Mesenchymal stem cell (in vitro differentiated cells and primary cell): ENCODE results near the gene PTPRN2.

Source experiments
- DNase-seq: peaks from one replicate; pipeline ENCODE4 v3.0.0-alpha.2; 2013
- H2AFZ ChIP-seq: one replicate; pipeline ENCODE4 v1.6.1; 2013; ENCODE audit warnings: low read depth, mild to moderate bottlenecking, control low read depth, inconsistent platforms, low read length, moderate library complexity
- H2AK5ac ChIP-seq: 2 replicates; pipeline ENCODE4 v1.6.1; 2013; ENCODE audit warnings: low read length, moderate library complexity, mild to moderate bottlenecking, inconsistent platforms; ENCODE audit not compliant: severe bottlenecking
- H2BK120ac ChIP-seq: one replicate; pipeline ENCODE4 v1.6.1; 2013; ENCODE audit warnings: low read depth, mild to moderate bottlenecking, inconsistent platforms, low read length, moderate library complexity
- H2BK12ac ChIP-seq, 2 experiments: one replicate each; pipeline ENCODE4 v1.6.1; 2013; ENCODE audit warnings: inconsistent platforms in 2 of 2, low read length in 2 of 2, mild to moderate bottlenecking in 2 of 2, moderate library complexity in 2 of 2, control low read depth in 1 of 2
- H2BK15ac ChIP-seq: one replicate; pipeline ENCODE4 v1.6.1; 2013; ENCODE audit warnings: mild to moderate bottlenecking, low read depth, inconsistent platforms; ENCODE audit not compliant: poor library complexity, severe bottlenecking
- H2BK5ac ChIP-seq: 2 replicates; pipeline ENCODE4 v1.6.1; 2013; ENCODE audit warnings: low read depth, mild to moderate bottlenecking, low read length, control low read depth, inconsistent platforms; ENCODE audit not compliant: poor library complexity, severe bottlenecking
- H3K14ac ChIP-seq, 2 experiments: one replicate each; pipeline ENCODE4 v1.6.1; 2013; ENCODE audit warnings: inconsistent platforms in 2 of 2, low read length in 2 of 2, control low read depth in 1 of 2, mild to moderate bottlenecking in 1 of 2, moderate library complexity in 1 of 2
- H3K18ac ChIP-seq, 2 experiments: one replicate each; pipeline ENCODE4 v1.6.1; 2013; ENCODE audit warnings: inconsistent platforms in 2 of 2, low read length in 2 of 2, control low read depth in 1 of 2, low read depth in 1 of 2, mild to moderate bottlenecking in 1 of 2
- H3K23ac ChIP-seq, 2 experiments: one replicate each; pipeline ENCODE4 v1.6.1; 2013; ENCODE audit warnings: inconsistent platforms in 2 of 2, low read length in 2 of 2, mild to moderate bottlenecking in 2 of 2, moderate library complexity in 2 of 2, control low read depth in 1 of 2
- H3K27ac ChIP-seq: 2 replicates; pipeline ENCODE4 v1.5.1; 2013; ENCODE audit warnings: mild to moderate bottlenecking, moderate library complexity, low read length, control low read depth, inconsistent platforms; ENCODE audit not compliant: poor library complexity, severe bottlenecking
- H3K27me3 ChIP-seq, 2 experiments: 2 replicates each; pipeline versions ENCODE4 v1.6.1 to v1.7.0; 2013; ENCODE audit warnings: low read length in 2 of 2, mild to moderate bottlenecking in 2 of 2, moderate library complexity in 2 of 2, control low read depth in 1 of 2, inconsistent platforms in 1 of 2; ENCODE audit not compliant: control insufficient read depth in 1 of 2, insufficient read depth in 1 of 2
- H3K36me3 ChIP-seq, 2 experiments: 2 replicates each; pipeline versions ENCODE4 v1.6.1 to v1.7.0; 2013; ENCODE audit warnings: low read length in 2 of 2, control low read depth in 1 of 2, inconsistent platforms in 1 of 2, low read depth in 1 of 2, mild to moderate bottlenecking in 1 of 2; ENCODE audit not compliant: insufficient read depth in 2 of 2, control insufficient read depth in 1 of 2
- H3K4ac ChIP-seq, 2 experiments: one replicate each; pipeline ENCODE4 v1.6.1; 2013; ENCODE audit warnings: inconsistent platforms in 2 of 2, low read length in 2 of 2, mild to moderate bottlenecking in 2 of 2, moderate library complexity in 2 of 2, control low read depth in 1 of 2, low read depth in 1 of 2
- H3K4me1 ChIP-seq: 2 replicates; pipeline ENCODE4 v1.6.1; 2013; ENCODE audit warnings: low read depth, low read length, control low read depth; ENCODE audit not compliant: control insufficient read depth, insufficient read depth
- H3K4me2 ChIP-seq: 2 replicates; pipeline ENCODE4 v1.6.1; 2013; ENCODE audit warnings: low read length, mild to moderate bottlenecking, inconsistent platforms; ENCODE audit not compliant: poor library complexity, severe bottlenecking
- H3K4me3 ChIP-seq, 2 experiments: 2 replicates each; pipeline versions ENCODE4 v1.5.1 to v1.7.0; 2013; ENCODE audit warnings: low read length in 2 of 2, mild to moderate bottlenecking in 2 of 2, control low read depth in 1 of 2, low read depth in 1 of 2; ENCODE audit not compliant: insufficient read depth in 1 of 2
- H3K79me1 ChIP-seq: replicated peaks from 2 replicates; pipeline ENCODE4 v1.6.1; 2013; ENCODE audit warnings: mild to moderate bottlenecking, control low read depth, low read length, inconsistent platforms; ENCODE audit not compliant: poor library complexity, severe bottlenecking
- H3K9ac ChIP-seq: 2 replicates; pipeline ENCODE4 v1.7.0; 2013; ENCODE audit warnings: mild to moderate bottlenecking, low read length, moderate library complexity
- H3K9me3 ChIP-seq: 2 replicates; pipeline ENCODE4 v1.7.0; 2013; ENCODE audit warnings: mild to moderate bottlenecking, low read length; ENCODE audit not compliant: control insufficient read depth
- H4K8ac ChIP-seq: one replicate; pipeline ENCODE4 v1.6.1; 2013; ENCODE audit warnings: inconsistent platforms, mild to moderate bottlenecking, low read length, moderate library complexity
- H4K91ac ChIP-seq: one replicate; pipeline ENCODE4 v1.6.1; 2013; ENCODE audit warnings: mild to moderate bottlenecking, low read length, inconsistent platforms
- WGBS: methylation state at CpG from one replicate; pipeline ENCODE4 v1.1.7; 2013; ENCODE audit warnings: mixed read lengths; 5-methylcytosine and 5-hydroxymethylcytosine counted together

PTPRN2 gene

DNA sequence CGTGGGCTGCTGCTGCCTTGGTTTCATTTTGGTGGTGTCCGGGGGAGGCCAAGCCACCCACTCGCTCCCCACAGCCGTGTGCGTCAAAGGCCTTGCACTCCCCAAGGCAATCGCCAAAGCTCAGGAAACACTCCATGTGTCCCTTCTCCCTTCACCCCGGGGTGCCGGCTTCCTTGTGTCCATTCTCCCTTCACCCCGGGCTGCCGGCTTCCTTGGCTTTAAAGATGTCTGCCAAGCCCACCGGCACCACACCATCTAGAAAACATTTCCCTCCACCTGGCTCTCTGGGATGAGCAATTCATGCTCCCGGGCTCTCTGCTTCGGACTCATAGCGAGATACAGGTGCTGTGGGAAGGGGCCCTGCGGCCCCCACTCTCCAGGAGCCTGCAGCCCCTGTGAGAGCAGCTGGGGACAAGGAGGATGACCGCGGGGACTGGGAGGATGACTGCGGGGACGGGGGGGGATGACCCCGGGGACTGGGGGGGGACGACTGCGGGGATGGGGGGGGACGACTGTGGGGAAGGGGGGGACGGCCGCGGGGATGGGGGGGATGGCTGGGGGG lies 928.7 kb downstream of the PTPRN2 start:
- Histone ChIP-seq H2BK120ac (no peak overlapping the region), H2AK5ac (no peak overlapping the region), H4K91ac (no peak overlapping the region), H2BK5ac (no peak overlapping the region), H3K9ac (no peak overlapping the region), H3K18ac (no peak overlapping the region), H3K4me1 (no peaks in the 10 kb centered on the region), H3K36me3 (no peaks in the 10 kb centered on the region), H2BK12ac (no peak overlapping the region), H4K8ac (no peak overlapping the region), H3K4ac (no peak overlapping the region), H3K27ac (no peak overlapping the region), H2AFZ (no peak overlapping the region), H3K79me1 (no peaks in the 10 kb centered on the region), H3K4me3 (no peak overlapping the region), H2BK15ac (no peak overlapping the region), H3K27me3 (no peaks in the 10 kb centered on the region), H3K14ac (no peak overlapping the region), H3K9me3 (no peaks in the 10 kb centered on the region), H3K23ac (no peak overlapping the region), H3K4me2 (no peak overlapping the region)
- DNase-seq, result no peak
- WGBS, result 89% methylated on average over 15 of the region's 26 CpGs

DNA sequence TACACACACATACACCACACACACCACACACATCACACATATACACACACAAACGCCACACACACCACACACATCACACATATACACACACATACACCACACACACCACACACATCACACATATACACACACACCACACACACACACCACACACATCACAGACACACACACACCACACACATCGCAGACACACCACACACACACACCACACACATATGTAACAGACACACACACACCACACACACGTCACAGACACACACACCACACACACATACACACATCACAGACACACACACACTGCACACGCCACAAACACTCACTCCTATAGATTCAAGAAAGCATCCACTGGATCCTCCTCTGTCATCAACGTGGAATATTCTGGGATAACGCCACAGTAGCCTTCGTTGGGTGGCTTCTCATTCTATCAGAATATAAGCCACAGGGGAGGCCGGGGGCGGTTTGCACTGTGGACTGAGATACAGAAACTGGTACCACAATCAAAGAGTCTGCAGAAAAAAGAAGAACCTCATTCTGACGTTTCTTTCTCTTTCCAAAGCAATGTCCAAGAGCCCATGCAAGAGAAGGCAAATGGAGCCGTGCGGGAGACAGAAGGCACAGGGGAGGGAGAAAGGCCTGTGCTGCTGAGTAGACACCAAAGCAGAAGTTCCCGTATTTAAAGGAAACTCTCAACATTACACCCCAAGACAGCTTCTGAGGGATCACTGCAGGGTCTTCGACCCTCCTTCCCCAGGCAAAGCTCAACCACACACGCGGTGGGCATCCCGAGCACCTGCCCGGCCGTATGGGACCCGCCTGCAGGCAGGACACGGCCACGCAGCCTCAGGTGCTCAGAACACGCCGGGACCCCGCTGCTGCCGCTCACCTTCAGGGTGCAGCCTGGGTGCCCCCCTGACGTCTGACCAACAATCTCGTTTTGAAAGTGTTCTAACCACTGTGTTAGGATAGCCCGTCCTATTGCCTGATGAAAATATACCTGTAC lies 929.6 kb downstream of the PTPRN2 start:
- Histone ChIP-seq H3K9me3 (no peaks in the 10 kb centered on the region), H4K91ac (no peak overlapping the region)

DNA sequence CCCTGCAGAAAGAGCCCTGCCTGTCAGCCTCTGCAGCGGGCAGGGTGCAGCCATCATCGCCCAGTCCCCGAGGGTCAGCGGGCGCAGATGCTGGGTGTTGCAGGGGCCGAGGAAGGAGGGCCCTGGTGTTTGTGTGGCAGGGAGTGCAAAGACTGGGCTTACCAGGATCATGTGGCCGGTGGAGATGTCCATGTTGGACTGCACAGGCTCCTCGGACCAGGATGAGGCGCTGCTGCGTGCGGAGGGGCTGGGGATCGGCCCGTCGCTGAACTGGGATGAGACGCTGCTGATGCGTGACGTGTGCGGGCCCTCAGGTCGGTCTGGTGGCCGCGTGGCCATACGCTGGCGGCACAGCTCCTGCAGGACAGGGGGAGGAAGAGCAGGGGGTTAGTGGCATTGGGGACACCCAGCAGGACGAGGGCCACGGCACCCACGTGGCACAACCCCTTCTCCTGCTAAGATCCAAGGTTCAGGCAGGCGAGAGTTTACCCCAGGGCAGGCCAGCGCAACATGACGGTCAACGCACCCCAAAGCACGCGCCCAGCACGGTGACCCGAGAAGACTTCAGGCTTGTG lies 931.3 kb downstream of the PTPRN2 start:
- no peak overlapping the region for H2BK12ac ChIP-seq
- H2BK15ac ChIP-seq, result no peak overlapping the region
- H3K4me1 ChIP-seq, result no peaks in the 10 kb centered on the region
- H3K4ac ChIP-seq, result no peak overlapping the region
- no peaks in the 10 kb centered on the region for H3K9me3 ChIP-seq
- no peak overlapping the region for H3K27ac ChIP-seq
- H2AFZ ChIP-seq, result no peak overlapping the region
- H3K79me1 ChIP-seq, result no peaks in the 10 kb centered on the region
- H3K14ac ChIP-seq, result no peak overlapping the region
- H4K91ac ChIP-seq, result no peak overlapping the region
- H3K4me2 ChIP-seq, result no peak overlapping the region
- H4K8ac ChIP-seq, result no peak overlapping the region
- no peak overlapping the region for H2BK120ac ChIP-seq
- no peak overlapping the region for H3K18ac ChIP-seq
- no peak overlapping the region for H2BK5ac ChIP-seq
- DNase-seq, result no peak
- H3K27me3 ChIP-seq, result no peaks in the 10 kb centered on the region
- H2AK5ac ChIP-seq, result no peak overlapping the region
- H3K36me3 ChIP-seq, result no peaks in the 10 kb centered on the region
- H3K23ac ChIP-seq, result no peak overlapping the region
- 91% methylated on average over 34 of the region's 34 CpGs for WGBS
- no peak overlapping the region for H3K9ac ChIP-seq
- no peak overlapping the region for H3K4me3 ChIP-seq

More for the DNA sequence above, 929.6 kb downstream of the PTPRN2 start:
- Histone ChIP-seq H3K79me1 (no peaks in the 10 kb centered on the region), H2BK5ac (no peak overlapping the region), H3K18ac (no peak overlapping the region), H3K27me3 (no peaks in the 10 kb centered on the region), H4K8ac (no peak overlapping the region), H2BK15ac (no peak overlapping the region), H3K27ac (no peak overlapping the region), H3K4ac (no peak overlapping the region), H3K23ac (no peak overlapping the region), H2BK120ac (no peak overlapping the region), H2BK12ac (no peak overlapping the region), H3K14ac (no peak overlapping the region), H2AFZ (no peak overlapping the region), H3K36me3 (no peaks in the 10 kb centered on the region), H3K9ac (no peak overlapping the region), H2AK5ac (no peak overlapping the region), H3K4me2 (no peak overlapping the region), H3K4me3 (no peak overlapping the region), H3K4me1 (no peaks in the 10 kb centered on the region)
- WGBS, result 87% methylated on average over 28 of the region's 29 CpGs
- DNase-seq, result no peak

- no peak overlapping the region for H3K23ac ChIP-seq
- H3K27ac ChIP-seq, result no peak overlapping the region
- no peak overlapping the region for H4K91ac ChIP-seq
- no peaks in the 10 kb centered on the region for H3K36me3 ChIP-seq
- H2BK120ac ChIP-seq, result no peak overlapping the region
- no peak overlapping the region for H2BK12ac ChIP-seq
- no peak overlapping the region for H3K9ac ChIP-seq
- H4K8ac ChIP-seq, result no peak overlapping the region
- H3K14ac ChIP-seq, result no peak overlapping the region
- no peak overlapping the region for H3K18ac ChIP-seq
- no peak overlapping the region for H2BK5ac ChIP-seq
- 88% methylated on average over 14 of the region's 14 CpGs for WGBS
- H3K4me3 ChIP-seq, result no peak overlapping the region
- no peak overlapping the region for H3K4ac ChIP-seq
- no peak overlapping the region for H2AFZ ChIP-seq
- H3K4me1 ChIP-seq, result no peaks in the 10 kb centered on the region
- no peak overlapping the region for H3K4me2 ChIP-seq
- no peak for DNase-seq
- no peaks in the 10 kb centered on the region for H3K79me1 ChIP-seq
- no peaks in the 10 kb centered on the region for H3K9me3 ChIP-seq
- H3K27me3 ChIP-seq, result no peaks in the 10 kb centered on the region
- no peak overlapping the region for H2AK5ac ChIP-seq
- no peak overlapping the region for H2BK15ac ChIP-seq
These were observed 933.3 kb downstream of the PTPRN2 start for GRCh38 chr7:157654350-157654749.
